Testis (tissue), 3 donors: ENCODE measurements around the gene OR4M1. TPM values are rescaled to one million over a fixed set of nuclear protein-coding genes. Genes with fewer than 3 reads are reported as not detected.
"Not testable (repeated sequence)": the region's sequence is repeated elsewhere in the genome, so short reads cannot be mapped to it uniquely, and the experiment has no call there.

ENCODE experiments used
- DNase-seq: peaks from one replicate; pipeline ENCODE4 v3.0.0-alpha.2; 2019
- H3K27ac ChIP-seq, 2 donors: fragments of 200-600 bp; sonication (generic); one replicate each; pipeline ENCODE4 v1.5.1; 2019
- H3K27me3 ChIP-seq: fragments of 200-600 bp; sonication (generic); one replicate; pipeline ENCODE4 v1.5.1; 2019
- H3K36me3 ChIP-seq: fragments of 200-600 bp; sonication (generic); one replicate; pipeline ENCODE4 v1.5.1; 2017; ENCODE audit warnings: low read depth; ENCODE audit errors: missing control alignments
- H3K4me1 ChIP-seq: fragments of 200-600 bp; sonication (generic); one replicate; pipeline ENCODE4 v1.5.1; 2019
- H3K4me3 ChIP-seq, 2 donors: fragments of 200-600 bp; sonication (generic); one replicate each; pipeline ENCODE4 v1.5.1; 2017 to 2019
- H3K9me3 ChIP-seq: fragments of 200-600 bp; sonication (generic); one replicate; pipeline ENCODE4 v1.5.1; 2017
- POLR2A ChIP-seq: fragments of 450-650 bp; IDR thresholded peaks from one replicate; pipeline ENCODE4 v1.6.1; 2017; ENCODE audit warnings: antibody characterized with exemption, mild to moderate bottlenecking, moderate library complexity
- WGBS, 2 donors: methylation state at CpG; one replicate each; pipeline ENCODE4 v1.1.5; 2018; 5-methylcytosine and 5-hydroxymethylcytosine counted together
- intact Hi-C: fragments of 100-400 bp; cut with DNase I; formaldehyde crosslinking; loops from one replicate; pipeline ENCODE4 v1.15.1; 2023; ENCODE audit warnings: low total_unique reads
- polyA plus RNA-seq: library from polyadenylated mRNA; stranded (reverse); fragments of 350-450 nt; fragmentation: Illumina TruSeq; extraction: RNeasy Lipid Tissue Mini Kit (QIAGEN cat#74804); gene quantifications from one replicate; pipeline ENCODE4 v1.2.3, GENCODE V29; 2014; ENCODE audit warnings: low read depth, low replicate concordance; ENCODE audit not compliant: insufficient read depth
- total RNA-seq, 2 donors: library from RNA; depleted of rRNA; stranded (reverse); fragments of >200 nt; gene quantifications; one replicate each; pipeline ENCODE4 v1.2.3, GENCODE V29; 2016
- TF ChIP-seq, protein P1 (sequence below), 3 experiments: fragments of 450-650 bp in 2 of 3; fragments of 200-600 bp in 1 of 3; sonication (generic) in 1 of 3; IDR thresholded peaks; one replicate each; pipeline ENCODE4 v1.5.1; 2016 to 2019; ENCODE audit warnings: antibody characterized with exemption in 3 of 3, mild to moderate bottlenecking in 2 of 3, moderate library complexity in 1 of 3

Gene OR4M1
- total and polyA plus RNA-seq, 3 donors from 2014 or later: 0.19 to 0.87 TPM; not detected in 1

DNA sequence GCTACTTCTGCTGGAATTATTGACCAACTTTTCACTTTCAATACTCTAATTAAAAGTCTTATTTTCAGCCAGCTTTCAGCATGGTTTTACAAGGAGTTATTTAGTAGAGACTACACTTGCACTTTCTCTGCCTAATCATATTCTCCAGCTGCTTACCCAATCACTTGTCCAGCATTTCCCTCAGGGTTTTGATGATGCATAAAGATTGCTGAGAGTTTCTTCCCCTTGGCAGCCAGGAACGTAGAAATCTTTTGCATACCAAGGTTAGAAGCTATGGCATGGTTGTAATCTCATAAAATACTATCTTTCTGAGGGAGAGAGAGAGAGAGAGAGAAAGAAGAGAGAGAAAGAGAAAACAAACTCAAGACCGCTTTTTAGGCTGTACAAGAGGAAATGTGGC is 19.1 kb upstream of the OR4M1 start:
- Histone ChIP-seq H3K27ac (no peak overlapping the region), H3K9me3 (no peaks in the 10 kb centered on the region), H3K4me3 (no peak overlapping the region), H3K4me1 (no peaks in the 10 kb centered on the region), H3K36me3 (no peaks in the 10 kb centered on the region), H3K27me3 (no peaks in the 10 kb centered on the region)
- intact Hi-C loops: no loop called here
- TF ChIP-seq, protein P1, sequence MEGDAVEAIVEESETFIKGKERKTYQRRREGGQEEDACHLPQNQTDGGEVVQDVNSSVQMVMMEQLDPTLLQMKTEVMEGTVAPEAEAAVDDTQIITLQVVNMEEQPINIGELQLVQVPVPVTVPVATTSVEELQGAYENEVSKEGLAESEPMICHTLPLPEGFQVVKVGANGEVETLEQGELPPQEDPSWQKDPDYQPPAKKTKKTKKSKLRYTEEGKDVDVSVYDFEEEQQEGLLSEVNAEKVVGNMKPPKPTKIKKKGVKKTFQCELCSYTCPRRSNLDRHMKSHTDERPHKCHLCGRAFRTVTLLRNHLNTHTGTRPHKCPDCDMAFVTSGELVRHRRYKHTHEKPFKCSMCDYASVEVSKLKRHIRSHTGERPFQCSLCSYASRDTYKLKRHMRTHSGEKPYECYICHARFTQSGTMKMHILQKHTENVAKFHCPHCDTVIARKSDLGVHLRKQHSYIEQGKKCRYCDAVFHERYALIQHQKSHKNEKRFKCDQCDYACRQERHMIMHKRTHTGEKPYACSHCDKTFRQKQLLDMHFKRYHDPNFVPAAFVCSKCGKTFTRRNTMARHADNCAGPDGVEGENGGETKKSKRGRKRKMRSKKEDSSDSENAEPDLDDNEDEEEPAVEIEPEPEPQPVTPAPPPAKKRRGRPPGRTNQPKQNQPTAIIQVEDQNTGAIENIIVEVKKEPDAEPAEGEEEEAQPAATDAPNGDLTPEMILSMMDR (IDR thresholded peaks at IDR 0.05): no peak
- TF ChIP-seq POLR2A: no peak
- DNase-seq: no peak
- 42 to 62% methylated on average over 2 of the region's 2 CpGs for WGBS, 2 donors

DNA sequence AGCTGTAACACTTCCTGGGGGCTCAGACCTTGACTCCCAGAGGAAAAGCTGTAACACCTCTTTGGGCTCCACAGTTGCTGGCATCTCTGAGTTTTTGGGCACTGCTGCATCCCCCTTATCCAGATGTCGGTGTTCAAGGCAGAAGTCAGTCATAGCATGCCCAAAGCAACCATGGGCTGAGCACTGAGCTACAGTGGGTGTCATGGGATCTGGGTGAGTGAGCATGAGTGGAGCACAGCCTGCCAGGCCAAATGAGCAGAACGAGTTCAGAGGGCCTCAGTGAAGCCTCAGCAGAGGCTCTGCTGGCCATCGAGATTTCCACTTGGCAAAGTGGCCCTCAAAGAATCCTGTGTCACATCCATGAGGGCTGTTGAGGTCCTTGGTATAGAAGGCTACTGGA is 1.8 kb upstream of the OR4M1 start:
- intact Hi-C loops, H3K27ac ChIP-seq, H3K4me3 ChIP-seq, DNase-seq, H3K27me3 ChIP-seq, H3K36me3 ChIP-seq, H3K4me1 ChIP-seq, H3K9me3 ChIP-seq: not testable (repeated sequence)
- WGBS, 2 donors: 50 to 61% methylated on average over 3 of the region's 3 CpGs

DNA sequence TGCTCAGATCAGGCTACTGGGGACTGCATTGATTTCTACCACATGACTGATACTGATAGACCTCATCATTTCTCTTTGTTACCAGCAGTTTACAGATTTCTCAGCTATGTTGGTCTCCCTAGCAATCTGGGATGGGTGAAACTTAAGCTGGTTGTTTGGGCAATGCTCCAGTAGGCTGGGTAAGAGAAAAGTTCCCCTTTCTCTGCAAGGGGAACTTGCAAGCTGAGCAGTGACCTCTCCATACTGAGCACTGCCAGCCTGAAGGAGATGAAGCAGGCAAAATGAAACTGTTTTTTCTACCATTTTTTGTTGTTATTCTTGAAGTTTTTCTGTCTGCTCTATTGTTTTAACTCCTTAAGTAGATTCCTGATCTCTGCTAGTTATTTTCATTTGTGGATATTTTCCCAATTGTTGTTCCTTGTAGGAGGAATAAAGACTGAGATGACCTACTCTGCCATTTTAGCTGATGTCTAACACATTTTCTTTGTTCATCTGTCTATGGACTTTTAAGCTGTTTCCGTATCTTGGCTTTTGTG is 1.3 kb upstream of the OR4M1 start:
- Histone ChIP-seq H3K4me1 (no peaks in the 10 kb centered on the region), H3K27ac (no peak overlapping the region), H3K27me3 (no peaks in the 10 kb centered on the region), H3K36me3 (no peaks in the 10 kb centered on the region), H3K9me3 (no peaks in the 10 kb centered on the region), H3K4me3 (no peak overlapping the region)
- DNase-seq: no peak
- TF ChIP-seq, protein P1 (IDR thresholded peaks at IDR 0.05): no peak
- no peak for TF ChIP-seq POLR2A
- intact Hi-C loops: no loop called here
- WGBS, 2 donors: 86 to 91% methylated on average over 1 of the region's 1 CpG

DNA sequence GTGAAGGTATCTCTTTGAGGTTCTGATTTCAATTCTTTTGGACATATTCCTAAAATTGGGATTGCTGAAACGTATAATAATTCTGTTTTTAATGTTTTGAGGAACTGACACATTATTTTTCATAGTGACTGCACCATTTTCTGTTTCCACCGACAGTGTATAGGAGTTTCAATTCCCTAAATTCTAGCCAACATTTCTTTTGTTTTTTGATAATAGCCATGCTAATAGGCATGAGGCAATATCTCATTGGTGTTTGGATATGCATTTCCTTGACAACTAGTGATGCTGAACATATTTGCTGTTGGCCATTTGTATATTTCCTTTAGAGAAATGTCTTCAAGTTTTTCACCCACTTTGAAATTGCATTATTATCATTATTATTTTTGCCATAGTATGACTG is 850 bp upstream of the OR4M1 start:
- H3K36me3 ChIP-seq, intact Hi-C loops, H3K27ac ChIP-seq, H3K27me3 ChIP-seq, H3K4me3 ChIP-seq, H3K4me1 ChIP-seq, H3K9me3 ChIP-seq, DNase-seq: not testable (repeated sequence)
- WGBS, 2 donors: 55 to 56% methylated on average over 2 of the region's 2 CpGs

DNA sequence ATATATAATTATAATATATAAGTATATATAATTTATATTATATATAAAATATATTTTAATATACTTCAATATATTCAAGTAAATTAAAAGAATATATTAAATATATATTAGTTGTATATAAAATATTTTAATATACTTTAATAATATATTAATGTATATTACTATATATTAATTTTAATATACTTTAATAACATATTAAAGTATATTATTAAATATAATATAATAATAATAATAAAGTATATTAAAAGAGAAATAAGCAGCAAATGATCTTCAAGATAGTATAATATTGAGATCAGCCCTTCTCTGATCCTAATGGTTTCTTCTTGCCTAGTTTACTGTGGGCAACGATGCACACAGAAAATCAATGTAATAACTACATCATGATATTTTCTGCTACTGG is 2.3 kb downstream of the OR4M1 start:
- H3K4me1 ChIP-seq: no peaks in the 10 kb centered on the region
- intact Hi-C loops: no loop called here
- TF ChIP-seq, protein P1 (IDR thresholded peaks at IDR 0.05): no peak
- no peak for TF ChIP-seq POLR2A
- H3K36me3 ChIP-seq: no peaks in the 10 kb centered on the region
- no peak overlapping the region for H3K4me3 ChIP-seq
- H3K27me3 ChIP-seq: no peaks in the 10 kb centered on the region
- no peak for DNase-seq
- WGBS, 2 donors: 74 to 82% methylated on average over 1 of the region's 1 CpG
- H3K27ac ChIP-seq: no peak overlapping the region
- no peaks in the 10 kb centered on the region for H3K9me3 ChIP-seq

DNA sequence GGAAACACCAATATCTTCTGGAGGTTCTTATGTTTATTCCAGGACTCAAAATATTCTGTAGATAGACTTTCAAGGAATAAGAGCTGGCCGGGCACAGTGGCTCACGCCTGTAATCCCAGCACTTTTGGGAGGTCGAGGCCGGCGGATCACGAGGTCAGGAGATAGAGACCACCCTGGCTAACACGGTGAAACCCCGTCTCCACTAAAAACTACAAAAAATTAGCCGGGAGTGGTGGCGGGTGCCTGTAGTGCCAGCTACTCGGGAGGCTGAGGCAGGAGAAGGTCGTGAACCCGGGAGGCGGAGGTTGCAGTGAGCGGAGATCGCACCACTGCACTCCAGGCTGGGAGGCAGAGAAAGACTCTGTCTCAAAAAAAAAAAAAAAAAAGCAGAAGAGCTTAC is 12.5 kb downstream of the OR4M1 start:
- H3K27ac ChIP-seq, H3K4me3 ChIP-seq, H3K4me1 ChIP-seq, H3K9me3 ChIP-seq, H3K27me3 ChIP-seq, DNase-seq, intact Hi-C loops, H3K36me3 ChIP-seq: not testable (repeated sequence)
- 53 to 61% methylated on average over 16 of the region's 16 CpGs for WGBS, 2 donors

DNA sequence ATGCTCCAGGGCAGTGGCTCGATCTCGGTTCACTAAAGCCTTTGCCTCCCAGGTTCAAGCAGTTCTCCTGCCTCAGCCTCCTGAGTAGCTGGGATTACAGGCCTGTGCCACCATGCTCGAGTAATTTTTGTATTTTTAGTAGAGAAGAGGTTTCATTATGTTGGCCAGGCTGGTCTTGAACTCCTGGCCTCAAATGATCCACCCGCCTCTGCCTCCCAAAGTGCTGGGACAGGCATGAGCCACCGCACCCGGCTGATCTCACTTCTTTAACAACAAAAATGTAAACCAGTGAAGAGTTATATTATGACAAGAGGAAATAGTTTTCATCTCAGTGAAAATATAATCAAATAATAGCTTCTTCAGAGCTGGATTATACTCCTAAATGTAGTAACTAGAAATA is 14.0 kb downstream of the OR4M1 start:
- 76 to 78% methylated on average over 6 of the region's 6 CpGs for WGBS, 2 donors
- H3K36me3 ChIP-seq, H3K27me3 ChIP-seq, DNase-seq, H3K27ac ChIP-seq, H3K4me1 ChIP-seq, intact Hi-C loops, H3K4me3 ChIP-seq, H3K9me3 ChIP-seq: not testable (repeated sequence)

DNA sequence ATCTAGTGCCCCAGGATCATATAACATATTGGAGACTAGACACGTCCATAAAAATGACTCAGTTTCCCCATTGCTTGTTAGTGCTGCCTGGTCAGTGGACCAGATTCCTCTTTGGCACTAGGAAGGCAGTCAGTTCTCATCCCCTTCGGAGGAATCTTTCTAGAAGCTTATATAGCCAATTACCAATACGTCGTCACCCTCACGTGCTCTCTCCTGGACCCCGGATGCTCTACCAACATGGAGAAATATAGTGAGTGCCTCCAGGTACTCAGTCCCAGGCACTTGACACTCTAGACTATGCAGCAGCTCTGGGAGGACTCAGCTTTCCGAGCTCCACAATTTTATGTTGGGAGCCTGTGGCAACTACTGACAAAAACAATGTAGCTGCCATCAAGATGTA is 14.8 kb downstream of the OR4M1 start:
- H3K4me3 ChIP-seq, H3K27me3 ChIP-seq, H3K4me1 ChIP-seq, intact Hi-C loops, H3K27ac ChIP-seq, H3K36me3 ChIP-seq, H3K9me3 ChIP-seq, DNase-seq: not testable (repeated sequence)
- WGBS, 2 donors: 74 to 75% methylated on average over 7 of the region's 7 CpGs

DNA sequence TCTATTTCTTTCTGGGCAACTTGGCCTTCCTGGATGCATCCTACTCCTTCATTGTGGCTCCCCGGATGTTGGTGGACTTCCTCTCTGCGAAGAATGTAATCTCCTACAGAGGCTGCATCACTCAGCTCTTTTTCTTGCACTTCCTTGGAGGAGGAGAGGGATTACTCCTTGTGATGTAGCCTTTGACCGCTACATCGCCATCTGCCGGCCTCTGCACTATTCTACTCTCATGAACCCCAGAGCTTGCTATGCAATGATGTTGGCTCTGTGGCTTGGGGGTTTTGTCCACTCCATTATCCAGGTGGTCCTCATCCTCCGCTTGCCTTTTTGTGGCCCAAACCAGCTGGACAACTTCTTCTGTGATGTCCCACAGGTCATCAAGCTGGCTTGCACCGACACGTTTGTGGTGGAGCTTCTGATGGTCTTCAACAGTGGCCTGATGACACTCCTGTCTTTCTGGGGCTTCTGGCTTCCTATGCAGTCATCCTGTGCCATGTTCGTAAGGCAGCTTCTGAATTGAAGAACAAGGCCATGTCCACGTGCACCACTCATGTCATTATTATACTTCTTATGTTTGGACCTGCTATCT is 23.3 kb downstream of the OR4M1 start:
- H3K9me3 ChIP-seq, H3K27ac ChIP-seq, H3K36me3 ChIP-seq, intact Hi-C loops, H3K4me1 ChIP-seq, H3K27me3 ChIP-seq, H3K4me3 ChIP-seq, DNase-seq: not testable (repeated sequence)
- 70 to 84% methylated on average over 10 of the region's 10 CpGs for WGBS, 2 donors
